ENCODE measurements around the gene ZC3H12A.

- TF ChIP-seq CTCF (conservative IDR thresholded peaks at IDR 0.05; ENCODE audit: low read length): no peak
- TF ChIP-seq EZH2phosphoT487 (IDR thresholded peaks at IDR 0.05; ENCODE audit: borderline replicate concordance): no peak
Measured at GRCh38 chr1:37461698-37462436, 12.5 kb upstream of the ZC3H12A start.
